Measurements from ENCODE around the gene METTL16. TPM values are rescaled to one million over a fixed set of nuclear protein-coding genes. Genes with fewer than 3 reads are reported as not detected.

METTL16 gene
- total RNA-seq, 2 experiments from 2014 or later, result 26.6 to 41.5 TPM

GRCh38 chr17:2466931-2467330 lies 44.8 kb downstream of the METTL16 start:
- Histone ChIP-seq H3K79me2 (ENCODE audit: insufficient read depth, low read depth, low read length) (no peaks in the 10 kb centered on the region), H3K4me1 (ENCODE audit: insufficient read depth, low read length, poor library complexity, severe bottlenecking) (no peaks in the 10 kb centered on the region), H3K36me3 (ENCODE audit: insufficient read depth, low read length) (peaks cover 90% of the 10 kb centered on the region), H3K27ac (ENCODE audit: low read depth, low read length, poor library complexity, severe bottlenecking) (no peak overlapping the region), H3K4me2 (ENCODE audit: low read length) (no peak overlapping the region), H4K20me1 (ENCODE audit: insufficient read depth, low read length) (no peaks in the 10 kb centered on the region), H3K9me3 (ENCODE audit: low read length) (no peaks in the 10 kb centered on the region), H3K4me3 (ENCODE audit: low read depth, low read length, poor library complexity, severe bottlenecking) (no peak overlapping the region), H2AFZ (ENCODE audit: low read length) (no peak overlapping the region), H3K9me2 (ENCODE audit: insufficient read depth, low read length) (no peaks in the 10 kb centered on the region)
- no TSS peak for BruUV-seq (replicated peaks)
- TF ChIP-seq EZH2phosphoT487 (IDR thresholded peaks at IDR 0.05; ENCODE audit: borderline replicate concordance, low read depth, low read length), result no peak
- TF ChIP-seq, protein P1, sequence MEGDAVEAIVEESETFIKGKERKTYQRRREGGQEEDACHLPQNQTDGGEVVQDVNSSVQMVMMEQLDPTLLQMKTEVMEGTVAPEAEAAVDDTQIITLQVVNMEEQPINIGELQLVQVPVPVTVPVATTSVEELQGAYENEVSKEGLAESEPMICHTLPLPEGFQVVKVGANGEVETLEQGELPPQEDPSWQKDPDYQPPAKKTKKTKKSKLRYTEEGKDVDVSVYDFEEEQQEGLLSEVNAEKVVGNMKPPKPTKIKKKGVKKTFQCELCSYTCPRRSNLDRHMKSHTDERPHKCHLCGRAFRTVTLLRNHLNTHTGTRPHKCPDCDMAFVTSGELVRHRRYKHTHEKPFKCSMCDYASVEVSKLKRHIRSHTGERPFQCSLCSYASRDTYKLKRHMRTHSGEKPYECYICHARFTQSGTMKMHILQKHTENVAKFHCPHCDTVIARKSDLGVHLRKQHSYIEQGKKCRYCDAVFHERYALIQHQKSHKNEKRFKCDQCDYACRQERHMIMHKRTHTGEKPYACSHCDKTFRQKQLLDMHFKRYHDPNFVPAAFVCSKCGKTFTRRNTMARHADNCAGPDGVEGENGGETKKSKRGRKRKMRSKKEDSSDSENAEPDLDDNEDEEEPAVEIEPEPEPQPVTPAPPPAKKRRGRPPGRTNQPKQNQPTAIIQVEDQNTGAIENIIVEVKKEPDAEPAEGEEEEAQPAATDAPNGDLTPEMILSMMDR (conservative IDR thresholded peaks at IDR 0.05; ENCODE audit: low read length), result no peak
- intact Hi-C loops (cut with micrococcal nuclease; ENCODE audit: unreplicated experiment), result no loop called here
- ChIA-PET POLR2A (no interaction called here), CTCF (ENCODE audit: unreplicated experiment) (no interaction called here)
- DNase-seq (ENCODE audit: low spot score), result no peak

DNA sequence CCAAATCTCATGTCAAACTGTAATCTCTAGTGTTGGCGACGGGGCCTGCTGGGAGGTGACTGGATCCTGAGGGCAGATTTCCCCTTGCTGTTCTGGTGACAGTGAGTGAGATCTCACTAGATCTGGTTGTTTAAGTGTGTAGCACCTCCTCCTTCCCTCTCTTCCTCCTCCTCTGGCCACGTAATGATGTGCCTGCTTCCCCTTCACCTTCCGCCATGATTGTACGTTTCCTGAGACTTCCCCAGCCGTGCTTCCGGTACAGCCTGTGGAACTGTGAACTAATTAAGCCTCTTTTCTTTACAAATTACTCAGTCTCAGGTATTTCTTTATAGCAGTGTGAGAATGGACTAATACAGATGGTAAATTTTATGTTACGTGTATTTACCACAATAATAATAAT lies 49.2 kb downstream of the METTL16 start:
- no peak overlapping the region for H2AFZ ChIP-seq (ENCODE audit: low read length)
- TF ChIP-seq, protein P1 (conservative IDR thresholded peaks at IDR 0.05; ENCODE audit: low read length), result no peak
- no peak for TF ChIP-seq EZH2phosphoT487 (IDR thresholded peaks at IDR 0.05; ENCODE audit: borderline replicate concordance, low read depth, low read length)
- no peak overlapping the region for H3K4me3 ChIP-seq (ENCODE audit: low read depth, low read length, poor library complexity, severe bottlenecking)
- CTCF ChIA-PET (ENCODE audit: unreplicated experiment), result no interaction called here
- DNase-seq (ENCODE audit: low spot score), result no peak
- no peak overlapping the region for H3K4me2 ChIP-seq (ENCODE audit: low read length)
- H3K9me2 ChIP-seq (ENCODE audit: insufficient read depth, low read length), result no peaks in the 10 kb centered on the region
- intact Hi-C loops (cut with micrococcal nuclease; ENCODE audit: unreplicated experiment), result no loop called here
- H3K27ac ChIP-seq (ENCODE audit: low read depth, low read length, poor library complexity, severe bottlenecking), result no peak overlapping the region
- POLR2A ChIA-PET, result interaction anchor here (0.6 to 0.9 kb wide), 2 partner anchors 10 to 121 kb away, joined by 4 to 6 read pairs; no protein-coding TSS in a partner anchor
- no peaks in the 10 kb centered on the region for H3K4me1 ChIP-seq (ENCODE audit: insufficient read depth, low read length, poor library complexity, severe bottlenecking)
- H4K20me1 ChIP-seq (ENCODE audit: insufficient read depth, low read length), result no peaks in the 10 kb centered on the region
- no peaks in the 10 kb centered on the region for H3K79me2 ChIP-seq (ENCODE audit: insufficient read depth, low read depth, low read length)
- H3K36me3 ChIP-seq (ENCODE audit: insufficient read depth, low read length), result peaks cover 92% of the 10 kb centered on the region
- no peaks in the 10 kb centered on the region for H3K9me3 ChIP-seq (ENCODE audit: low read length)
- no TSS peak for BruUV-seq (replicated peaks)

- intact Hi-C loops (cut with micrococcal nuclease; ENCODE audit: unreplicated experiment), result no loop called here
Observed at GRCh38 chr17:2459917-2460271, 51.8 kb downstream of the METTL16 start.

More at GRCh38 chr17:2459917-2460271, 51.8 kb downstream of the METTL16 start:
- TF ChIP-seq, protein P1 (conservative IDR thresholded peaks at IDR 0.05; ENCODE audit: low read length), result no peak
- no peak for TF ChIP-seq EZH2phosphoT487 (IDR thresholded peaks at IDR 0.05; ENCODE audit: borderline replicate concordance, low read depth, low read length)
- H3K9me3 ChIP-seq (ENCODE audit: low read length), result no peaks in the 10 kb centered on the region
- no peaks in the 10 kb centered on the region for H3K79me2 ChIP-seq (ENCODE audit: insufficient read depth, low read depth, low read length)
- no peak overlapping the region for H3K4me2 ChIP-seq (ENCODE audit: low read length)
- no TSS peak for BruUV-seq (replicated peaks)
- H3K36me3 ChIP-seq (ENCODE audit: insufficient read depth, low read length), result peaks cover 86% of the 10 kb centered on the region
- no peaks in the 10 kb centered on the region for H3K4me1 ChIP-seq (ENCODE audit: insufficient read depth, low read length, poor library complexity, severe bottlenecking)
- no peak overlapping the region for H3K27ac ChIP-seq (ENCODE audit: low read depth, low read length, poor library complexity, severe bottlenecking)
- H2AFZ ChIP-seq (ENCODE audit: low read length), result no peak overlapping the region
- no peaks in the 10 kb centered on the region for H3K9me2 ChIP-seq (ENCODE audit: insufficient read depth, low read length)
- no peaks in the 10 kb centered on the region for H4K20me1 ChIP-seq (ENCODE audit: insufficient read depth, low read length)
- no peak overlapping the region for H3K4me3 ChIP-seq (ENCODE audit: low read depth, low read length, poor library complexity, severe bottlenecking)
- no peak for DNase-seq (ENCODE audit: low spot score)
- CTCF ChIA-PET (ENCODE audit: unreplicated experiment), result no interaction called here
- POLR2A ChIA-PET, result no interaction called here
